Body of pancreas (tissue), 4 donors: ENCODE data around the gene KLHL30.

ENCODE experiments used
- POLR2A ChIP-seq, 3 donors: fragments of 450-650 bp; IDR thresholded peaks; one replicate each; pipeline ENCODE4 v1.6.1; 2016; ENCODE audit warnings: antibody characterized with exemption in 3 of 3, mild to moderate bottlenecking in 2 of 3
- TF ChIP-seq, protein P1 (sequence below), 7 experiments: fragments of 450-650 bp in 4 of 7; fragments of 200-600 bp in 3 of 7; sonication (generic) in 3 of 7; IDR thresholded peaks; one replicate each; pipeline ENCODE4 v1.5.1; 2016 to 2019; ENCODE audit warnings: antibody characterized with exemption in 7 of 7

DNA sequence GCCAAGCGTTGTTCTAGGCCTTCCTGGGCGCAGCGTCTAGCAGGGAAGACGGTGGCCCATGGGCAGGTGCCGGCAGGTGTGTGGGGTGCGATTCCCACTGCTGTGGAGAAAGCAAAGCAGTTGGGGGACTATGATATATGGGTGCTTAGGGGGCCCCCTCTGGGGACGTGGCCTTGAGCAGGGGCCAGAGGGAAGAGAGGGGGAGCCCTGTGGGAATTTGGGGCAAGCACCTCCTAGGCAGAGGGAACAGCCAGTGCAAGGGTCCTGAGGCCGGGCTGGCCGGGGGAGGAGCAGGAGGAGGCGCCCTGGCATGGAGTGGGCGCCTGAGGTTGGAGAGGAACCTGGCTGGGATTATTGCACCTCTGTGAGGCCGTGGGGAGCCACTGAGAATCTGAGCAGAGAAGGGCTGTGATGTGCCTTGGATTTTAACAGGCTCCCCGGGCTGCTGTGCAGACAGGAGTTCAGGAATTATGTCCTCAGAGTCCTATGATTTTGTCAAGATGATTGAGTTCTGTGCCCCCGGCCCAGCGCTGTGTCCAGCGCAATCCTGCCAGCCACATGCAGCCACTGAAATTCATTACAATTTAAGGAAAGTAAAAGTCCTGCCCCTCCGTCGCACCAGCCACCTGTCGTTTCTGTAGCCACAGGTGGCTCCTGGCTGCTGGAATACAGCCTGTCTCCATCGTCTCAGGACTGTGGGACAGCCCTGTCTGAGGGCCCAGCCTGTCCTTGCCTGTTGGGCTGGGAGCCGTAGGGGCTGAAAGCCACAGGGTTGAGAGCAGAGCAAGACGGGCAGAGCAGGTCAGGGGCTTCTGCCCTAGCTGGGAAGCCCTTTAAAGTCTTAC, 9.1 kb upstream of the KLHL30 start:
- no peak for TF ChIP-seq POLR2A (IDR thresholded peaks at IDR 0.05)
- TF ChIP-seq, protein P1, sequence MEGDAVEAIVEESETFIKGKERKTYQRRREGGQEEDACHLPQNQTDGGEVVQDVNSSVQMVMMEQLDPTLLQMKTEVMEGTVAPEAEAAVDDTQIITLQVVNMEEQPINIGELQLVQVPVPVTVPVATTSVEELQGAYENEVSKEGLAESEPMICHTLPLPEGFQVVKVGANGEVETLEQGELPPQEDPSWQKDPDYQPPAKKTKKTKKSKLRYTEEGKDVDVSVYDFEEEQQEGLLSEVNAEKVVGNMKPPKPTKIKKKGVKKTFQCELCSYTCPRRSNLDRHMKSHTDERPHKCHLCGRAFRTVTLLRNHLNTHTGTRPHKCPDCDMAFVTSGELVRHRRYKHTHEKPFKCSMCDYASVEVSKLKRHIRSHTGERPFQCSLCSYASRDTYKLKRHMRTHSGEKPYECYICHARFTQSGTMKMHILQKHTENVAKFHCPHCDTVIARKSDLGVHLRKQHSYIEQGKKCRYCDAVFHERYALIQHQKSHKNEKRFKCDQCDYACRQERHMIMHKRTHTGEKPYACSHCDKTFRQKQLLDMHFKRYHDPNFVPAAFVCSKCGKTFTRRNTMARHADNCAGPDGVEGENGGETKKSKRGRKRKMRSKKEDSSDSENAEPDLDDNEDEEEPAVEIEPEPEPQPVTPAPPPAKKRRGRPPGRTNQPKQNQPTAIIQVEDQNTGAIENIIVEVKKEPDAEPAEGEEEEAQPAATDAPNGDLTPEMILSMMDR (IDR thresholded peaks at IDR 0.05) = no peak
